CD4-positive, alpha-beta T cell treated with Interleukin-1 beta for 1 hour (primary cell): Measurements from ENCODE around the gene ZNF860.
A peak's percentile ranks its signal among the peaks of the same experiment; 100 is the strongest.
"Not testable (repeated sequence)": the region's sequence is repeated elsewhere in the genome, so short reads cannot be mapped to it uniquely, and the experiment has no call there.

Experiments
- DNase-seq, 2 donors: peaks; one replicate each; pipeline ENCODE4 v3.0.0-alpha.2; 2020 to 2022

ZNF860 gene

GRCh38 chr3:31999907-32000439, 18.4 kb downstream of the ZNF860 start:
- DNase-seq, result no peak

GRCh38 chr3:32000877-32001276, 19.3 kb downstream of the ZNF860 start:
- DNase-seq, result no peak

- no peak for DNase-seq
These were observed 21.2 kb downstream of the ZNF860 start for GRCh38 chr3:32002561-32003368.

GRCh38 chr3:32003380-32003779, 21.8 kb downstream of the ZNF860 start:
- DNase-seq, result no peak

- no peak for DNase-seq
These were observed 22.7 kb downstream of the ZNF860 start for GRCh38 chr3:32004113-32004765.

- DNase-seq, result no peak
These were observed 27.6 kb downstream of the ZNF860 start for GRCh38 chr3:32009101-32009500.

- DNase-seq, result no peak
These were observed 28.4 kb downstream of the ZNF860 start for GRCh38 chr3:32009957-32010356.

GRCh38 chr3:32010699-32011098, 29.1 kb downstream of the ZNF860 start:
- DNase-seq, result not testable (repeated sequence)

- not testable (repeated sequence) for DNase-seq
These were observed 34.1 kb downstream of the ZNF860 start for GRCh38 chr3:32015638-32016037.

GRCh38 chr3:32017286-32017685, 35.7 kb downstream of the ZNF860 start:
- no peak for DNase-seq

- DNase-seq, result peak in 1 of 2 donors; percentile 40
These were observed 37.4 kb downstream of the ZNF860 start for GRCh38 chr3:32018757-32019564.

- no peak for DNase-seq
These were observed 39.6 kb downstream of the ZNF860 start for GRCh38 chr3:32021155-32021554.

GRCh38 chr3:32021748-32022147, 40.2 kb downstream of the ZNF860 start:
- DNase-seq, result no peak

- no peak for DNase-seq
These were observed 41.4 kb downstream of the ZNF860 start for GRCh38 chr3:32022947-32023346.

GRCh38 chr3:32026593-32026992, 45.0 kb downstream of the ZNF860 start:
- DNase-seq, result peak in 1 of 2 donors; percentile 6

GRCh38 chr3:32037932-32038267, 56.4 kb downstream of the ZNF860 start:
- no peak for DNase-seq

GRCh38 chr3:32041316-32041715, 59.8 kb downstream of the ZNF860 start:
- DNase-seq, result no peak
